Measurements from ENCODE around the gene AGMAT. TPM values are rescaled to one million over a fixed set of nuclear protein-coding genes. Genes with fewer than 3 reads are reported as not detected.

AGMAT gene
- total RNA-seq, 2 donors from 2014 or later = 15.3 to 16.6 TPM

- DNase-seq (ENCODE audit: low spot score in 2 of 2) = peak in 1 of 2 donors; percentile 22
- ATAC-seq = peak; percentile 72 to 74
- H3K9me3 Mint-ChIP-seq = no peaks in the 10 kb centered on the region
- H3K27ac Mint-ChIP-seq = peak overlapping the region; percentile 94 to 95
- H3K36me3 Mint-ChIP-seq = peaks cover 34 to 37% of the 10 kb centered on the region in 2 donors
Measured at GRCh38 chr1:15578921-15579682, 5.7 kb downstream of the AGMAT start.

DNA sequence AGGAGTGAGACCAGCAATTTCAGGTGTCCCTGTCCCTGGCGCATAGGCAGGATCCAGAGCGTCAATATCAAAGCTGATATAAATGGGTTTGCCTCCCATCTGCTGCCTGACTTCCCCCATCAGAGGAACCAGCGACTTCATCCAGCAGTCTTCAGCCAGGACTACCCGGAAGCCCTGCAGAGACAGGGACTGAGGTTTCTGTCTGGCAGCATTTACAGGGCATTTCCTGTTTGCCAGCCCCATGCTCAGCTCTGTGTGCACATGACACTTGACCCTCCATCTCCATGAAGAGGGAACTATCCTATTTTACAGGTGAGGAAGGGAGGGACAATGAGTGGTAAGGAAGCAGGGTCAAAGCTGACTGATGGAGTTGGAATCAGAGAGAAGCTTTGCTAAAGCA, 7.2 kb downstream of the AGMAT start:
- DNase-seq (ENCODE audit: low spot score in 2 of 2) (no peak), ATAC-seq (peak; percentile 34 to 38)
- Mint-ChIP-seq H3K36me3 (peaks cover 22 to 24% of the 10 kb centered on the region in 2 donors), H3K9me3 (no peaks in the 10 kb centered on the region), H3K27ac (peak overlapping the region; percentile 67 to 94)

GRCh38 chr1:15575549-15576150, 9.2 kb downstream of the AGMAT start:
- H3K9me3 Mint-ChIP-seq = no peaks in the 10 kb centered on the region
- no peak for ATAC-seq
- H3K36me3 Mint-ChIP-seq = peaks cover 22 to 23% of the 10 kb centered on the region in 2 donors
- no peak for DNase-seq (ENCODE audit: low spot score in 2 of 2)
- no peak overlapping the region for H3K27ac Mint-ChIP-seq

GRCh38 chr1:15574741-15575140, 10.1 kb downstream of the AGMAT start:
- Mint-ChIP-seq H3K27ac (peak overlapping the region; percentile 7 to 50), H3K36me3 (peaks cover 19% of the 10 kb centered on the region in 2 donors), H3K9me3 (no peaks in the 10 kb centered on the region)
- ATAC-seq (no peak), DNase-seq (ENCODE audit: low spot score in 2 of 2) (no peak)

GRCh38 chr1:15573477-15573876, 11.4 kb downstream of the AGMAT start:
- ATAC-seq = no peak
- DNase-seq (ENCODE audit: low spot score in 2 of 2) = no peak
- Mint-ChIP-seq H3K36me3 (peaks cover 9 to 11% of the 10 kb centered on the region in 2 donors), H3K27ac (no peak overlapping the region), H3K9me3 (no peaks in the 10 kb centered on the region)

GRCh38 chr1:15571266-15571665, 13.6 kb downstream of the AGMAT start:
- ATAC-seq (no peak), DNase-seq (ENCODE audit: low spot score in 2 of 2) (no peak)
- Mint-ChIP-seq H3K36me3 (peaks cover 7 to 8% of the 10 kb centered on the region in 2 donors), H3K9me3 (no peaks in the 10 kb centered on the region), H3K27ac (peak overlapping the region in 1 of 2 donors; percentile 44)

DNA sequence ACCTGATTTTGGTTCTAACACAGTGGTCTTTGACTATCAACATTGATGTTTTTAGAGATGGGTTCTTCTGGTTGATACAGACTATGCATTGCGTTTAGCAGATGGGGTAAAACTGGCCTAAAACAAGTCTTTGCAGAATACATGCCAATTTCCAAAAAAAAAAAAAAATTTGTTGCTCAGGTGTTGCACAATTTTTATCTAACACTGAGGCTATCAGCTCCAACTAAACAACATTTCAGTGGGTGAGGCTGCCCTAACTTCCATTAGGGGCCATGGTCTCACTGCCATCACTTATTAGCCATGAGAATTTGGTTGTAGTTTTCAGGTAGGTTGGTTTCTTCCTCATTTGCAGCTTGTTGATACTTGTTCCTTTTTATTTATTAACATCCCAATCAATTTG, 14.0 kb downstream of the AGMAT start:
- peaks cover 7 to 8% of the 10 kb centered on the region in 2 donors for H3K36me3 Mint-ChIP-seq
- peak overlapping the region in 1 of 2 donors; percentile 44 for H3K27ac Mint-ChIP-seq

GRCh38 chr1:15568387-15569073, 16.3 kb downstream of the AGMAT start:
- no peak for ATAC-seq
- Mint-ChIP-seq H3K36me3 (peaks cover 0 to 4% of the 10 kb centered on the region in 2 donors), H3K27ac (no peak overlapping the region), H3K9me3 (no peaks in the 10 kb centered on the region)
- no peak for DNase-seq (ENCODE audit: low spot score in 2 of 2)

More for the DNA sequence above, 14.0 kb downstream of the AGMAT start:
- no peak for DNase-seq (ENCODE audit: low spot score in 2 of 2)
- H3K9me3 Mint-ChIP-seq = no peaks in the 10 kb centered on the region
- no peak for ATAC-seq

- DNase-seq (ENCODE audit: low spot score in 2 of 2) (no peak), ATAC-seq (no peak)
- Mint-ChIP-seq H3K9me3 (no peaks in the 10 kb centered on the region), H3K36me3 (peaks cover 0 to 4% of the 10 kb centered on the region in 2 donors), H3K27ac (no peak overlapping the region)
Measured at GRCh38 chr1:15559189-15559810, 25.6 kb downstream of the AGMAT start.

DNA sequence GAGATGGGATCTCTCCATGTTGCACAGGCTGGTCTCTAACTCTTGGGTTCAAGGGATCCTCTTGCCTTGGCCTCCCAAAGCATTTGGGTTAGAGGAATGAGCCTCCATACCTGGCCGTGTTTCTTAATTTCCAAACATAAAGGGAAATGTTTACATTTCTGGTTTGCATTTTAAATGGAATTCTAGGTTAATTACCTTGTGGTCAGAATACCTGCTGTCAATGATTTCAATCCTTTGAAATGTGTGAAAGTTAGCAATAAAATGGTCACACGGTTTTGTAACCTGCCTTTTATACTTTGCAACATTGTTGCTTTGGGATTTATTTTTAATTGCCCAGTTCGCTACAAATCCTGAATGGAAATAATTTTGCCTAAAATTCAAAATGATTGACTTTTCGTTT, 26.3 kb downstream of the AGMAT start:
- DNase-seq (ENCODE audit: low spot score in 2 of 2) (no peak), ATAC-seq (no peak)
- Mint-ChIP-seq H3K36me3 (no peaks in the 10 kb centered on the region), H3K9me3 (no peaks in the 10 kb centered on the region), H3K27ac (no peak overlapping the region)

DNA sequence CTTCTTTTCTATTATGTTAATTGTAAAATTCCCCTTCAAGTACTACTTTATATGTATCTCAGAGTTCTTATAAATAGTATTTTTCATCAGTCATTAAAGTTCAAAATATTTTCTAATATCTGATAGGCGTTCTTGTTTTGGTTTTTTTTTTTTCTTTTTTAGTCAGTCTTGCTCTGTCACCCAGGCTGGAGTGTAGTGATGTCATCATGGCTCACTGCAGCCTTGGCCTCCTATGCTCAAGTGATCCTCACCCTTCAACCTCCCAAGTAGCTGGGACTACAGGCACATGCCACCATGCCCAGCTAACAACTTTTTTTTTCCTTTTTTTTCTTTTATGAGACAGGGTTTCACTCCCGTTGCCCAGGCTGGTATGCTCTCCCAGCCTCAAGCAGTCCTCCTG, 27.3 kb downstream of the AGMAT start:
- no peaks in the 10 kb centered on the region for H3K9me3 Mint-ChIP-seq
- ATAC-seq (no peak), DNase-seq (ENCODE audit: low spot score in 2 of 2) (no peak)
- H3K27ac Mint-ChIP-seq = peak overlapping the region in 1 of 2 donors; percentile 37
- no peaks in the 10 kb centered on the region for H3K36me3 Mint-ChIP-seq

GRCh38 chr1:15557008-15557407, 27.8 kb downstream of the AGMAT start:
- no peak for DNase-seq (ENCODE audit: low spot score in 2 of 2)
- H3K27ac Mint-ChIP-seq = no peak overlapping the region
- H3K36me3 Mint-ChIP-seq = no peaks in the 10 kb centered on the region

DNA sequence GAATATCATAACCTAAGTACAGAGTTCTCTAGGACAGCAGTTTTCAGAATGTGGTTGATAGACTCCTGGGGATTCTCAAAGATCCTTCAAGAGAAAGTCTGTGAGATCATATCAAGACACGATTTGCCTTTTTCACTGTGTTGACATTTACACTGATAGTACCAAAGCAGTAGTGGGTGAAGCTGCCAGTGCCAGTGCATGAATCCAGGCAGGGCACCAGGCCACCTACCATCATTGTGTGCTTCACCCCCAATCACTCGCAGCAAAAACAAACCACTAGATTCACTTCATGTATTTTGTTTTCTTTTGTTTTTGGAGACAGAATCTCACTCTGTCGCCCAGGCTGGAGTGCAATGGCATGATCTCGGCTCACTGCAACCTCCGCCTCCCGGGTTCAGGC, 34.3 kb downstream of the AGMAT start:
- H3K27ac Mint-ChIP-seq = no peak overlapping the region
- DNase-seq (ENCODE audit: low spot score in 2 of 2) (no peak), ATAC-seq (no peak)
- H3K36me3 Mint-ChIP-seq = peaks cover 0 to 5% of the 10 kb centered on the region in 2 donors
- no peaks in the 10 kb centered on the region for H3K9me3 Mint-ChIP-seq

More at GRCh38 chr1:15557008-15557407, 27.8 kb downstream of the AGMAT start:
- no peaks in the 10 kb centered on the region for H3K9me3 Mint-ChIP-seq
- no peak for ATAC-seq

GRCh38 chr1:15546641-15547040, 38.2 kb downstream of the AGMAT start:
- Mint-ChIP-seq H3K36me3 (peaks cover 0 to 5% of the 10 kb centered on the region in 2 donors), H3K9me3 (no peaks in the 10 kb centered on the region), H3K27ac (no peak overlapping the region)
- DNase-seq (ENCODE audit: low spot score in 2 of 2) (no peak), ATAC-seq (no peak)

GRCh38 chr1:15543589-15544568, 41.0 kb downstream of the AGMAT start:
- ATAC-seq = no peak
- peak overlapping the region in 1 of 2 donors; percentile 15 for H3K27ac Mint-ChIP-seq
- DNase-seq (ENCODE audit: low spot score in 2 of 2) = no peak
- H3K36me3 Mint-ChIP-seq = peaks cover 0 to 6% of the 10 kb centered on the region in 2 donors
- H3K9me3 Mint-ChIP-seq = no peaks in the 10 kb centered on the region

- Mint-ChIP-seq H3K27ac (peak overlapping the region in 1 of 2 donors; percentile 15), H3K9me3 (no peaks in the 10 kb centered on the region), H3K36me3 (peaks cover 0 to 9% of the 10 kb centered on the region in 2 donors)
- ATAC-seq = no peak
- DNase-seq (ENCODE audit: low spot score in 2 of 2) = no peak
Measured at GRCh38 chr1:15543251-15543588, 41.6 kb downstream of the AGMAT start.

Data from activated naive CD4-positive, alpha-beta T cell treated with anti-CD3 and anti-CD28 coated beads, Interleukin-2, amount 50 U/mL, for 72 hours (primary cell).